ENCODE measurements around the gene PKMYT1.
A peak's percentile ranks its signal among the peaks of the same experiment; 100 is the strongest.
"Not testable (repeated sequence)": the region's sequence is repeated elsewhere in the genome, so short reads cannot be mapped to it uniquely, and the experiment has no call there.

PKMYT1 gene

DNA sequence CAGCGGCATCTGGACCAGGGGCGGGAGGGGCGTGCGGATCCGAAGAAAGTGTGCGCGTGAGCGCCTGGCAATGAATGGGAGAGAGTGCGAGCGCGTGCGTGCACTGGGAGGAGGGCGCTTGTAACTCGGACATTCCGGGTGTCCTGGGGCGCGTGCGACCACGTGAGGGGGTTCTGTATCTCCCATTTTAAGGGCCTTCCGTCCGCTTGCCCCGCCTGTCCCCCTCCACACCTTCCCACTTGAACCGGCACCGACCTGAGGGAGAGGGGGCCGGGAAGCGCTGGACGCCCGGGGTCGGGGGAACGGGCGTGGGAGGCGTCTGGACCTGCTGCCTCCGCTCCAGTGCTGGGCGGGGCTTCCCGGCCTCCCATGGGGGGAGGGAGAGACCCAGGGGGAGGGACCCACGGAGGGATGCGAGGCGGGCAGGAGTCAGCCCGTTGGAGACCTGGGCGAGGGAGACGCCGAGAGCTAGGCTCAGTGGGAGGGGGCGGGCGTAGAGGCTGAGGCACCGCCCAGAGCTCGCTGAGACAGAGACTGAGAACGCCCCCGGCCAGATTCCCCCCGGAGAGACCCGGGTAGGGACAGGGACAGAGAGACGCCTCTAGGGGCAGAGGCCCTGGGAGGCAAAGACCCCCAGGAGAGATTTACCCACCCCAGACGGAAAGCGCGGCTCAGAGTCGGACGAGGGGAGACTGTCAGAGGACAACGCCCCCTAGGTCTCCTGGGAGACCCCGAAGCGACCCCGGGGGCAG, 16.3 kb downstream of the PKMYT1 start, which contains the start of gene KREMEN2:
Gene KREMEN2, plus strand, starts transcription at position 553 of the 752 bp plus-strand sequence. CDS start 246 bp downstream, outside the sequence.
- peak; percentile 83 for DNase-seq (ENCODE audit: insufficient read length, low spot score)
- FAIRE-seq: peak; percentile 48

GRCh38 chr16:2963074-2963722, 17.0 kb downstream of the PKMYT1 start:
- FAIRE-seq (no peak), DNase-seq (ENCODE audit: insufficient read length, low spot score) (no peak)

- FAIRE-seq: no peak
- no peak for DNase-seq (ENCODE audit: insufficient read length, low spot score)
These were observed 17.7 kb downstream of the PKMYT1 start for GRCh38 chr16:2962334-2963073.

GRCh38 chr16:2960183-2961010, 19.8 kb downstream of the PKMYT1 start:
- DNase-seq (ENCODE audit: insufficient read length, low spot score) (no peak), FAIRE-seq (no peak)

GRCh38 chr16:2959206-2959605, 21.0 kb downstream of the PKMYT1 start:
- DNase-seq (ENCODE audit: insufficient read length, low spot score) (no peak), FAIRE-seq (no peak)

DNA sequence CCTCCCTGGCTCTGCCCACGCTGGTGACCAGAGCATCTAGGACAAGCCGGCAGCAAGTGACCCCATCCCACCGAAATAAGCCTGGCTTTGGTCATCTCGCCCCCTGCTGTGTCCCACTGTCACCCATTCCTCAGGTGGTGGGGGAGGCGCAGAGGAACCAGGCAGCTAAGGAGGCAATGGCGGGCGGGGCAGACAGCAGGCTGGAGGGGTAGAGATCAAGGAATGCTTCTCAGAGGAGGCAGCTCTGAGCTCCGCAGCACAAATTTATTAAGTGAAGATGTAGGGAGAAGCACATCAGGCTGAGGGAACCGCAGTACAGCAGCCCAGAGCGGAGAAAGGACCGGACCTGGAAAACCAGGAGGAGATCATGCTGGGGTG, 23.7 kb downstream of the PKMYT1 start:
- FAIRE-seq (no peak), DNase-seq (ENCODE audit: insufficient read length, low spot score) (no peak)

DNA sequence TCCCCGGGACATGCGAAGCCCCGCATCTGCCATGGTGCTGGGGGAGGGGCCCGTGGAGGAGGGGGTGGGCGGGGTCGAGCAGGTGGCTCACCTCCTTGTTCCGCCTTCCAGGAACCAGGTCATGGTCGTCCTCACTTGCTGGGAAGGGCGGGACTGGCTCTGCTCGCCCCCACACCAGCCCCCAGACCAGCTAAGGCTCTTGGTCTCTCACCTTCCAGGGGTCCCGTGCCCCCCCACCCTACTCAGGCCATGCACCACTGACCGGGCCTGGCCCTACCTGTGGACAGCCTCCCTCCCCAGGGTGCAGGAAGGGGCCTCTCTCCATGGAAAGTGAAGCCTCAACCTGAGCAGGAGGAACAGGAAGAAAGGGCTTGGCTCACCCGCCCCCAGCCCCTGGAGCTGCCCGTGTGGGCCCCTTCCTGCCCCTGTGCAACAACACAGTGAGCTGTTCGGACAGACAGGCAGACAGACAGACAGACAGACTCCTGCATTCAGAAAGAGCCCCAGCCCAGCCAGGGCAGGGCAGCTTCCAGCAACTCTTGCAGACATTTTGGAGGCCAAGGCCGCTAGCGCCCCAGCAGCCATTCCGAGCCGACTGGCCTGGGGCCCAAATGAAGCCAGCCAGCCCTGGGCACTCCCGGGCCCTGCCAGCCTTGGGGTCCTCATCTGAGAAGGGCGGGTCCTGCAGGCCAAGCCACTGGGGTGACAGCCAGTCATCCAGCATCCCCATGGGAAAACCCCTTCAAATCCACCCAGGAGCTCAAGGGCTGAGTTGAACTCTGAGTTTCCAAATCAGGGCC, 24.3 kb downstream of the PKMYT1 start:
- DNase-seq (ENCODE audit: insufficient read length, low spot score) (no peak), FAIRE-seq (no peak)

GRCh38 chr16:2955438-2955778, 24.8 kb downstream of the PKMYT1 start:
- DNase-seq (ENCODE audit: insufficient read length, low spot score) (no peak), FAIRE-seq (no peak)

- FAIRE-seq (no peak), DNase-seq (ENCODE audit: insufficient read length, low spot score) (no peak)
These were observed 25.4 kb downstream of the PKMYT1 start for GRCh38 chr16:2954656-2955381.

DNA sequence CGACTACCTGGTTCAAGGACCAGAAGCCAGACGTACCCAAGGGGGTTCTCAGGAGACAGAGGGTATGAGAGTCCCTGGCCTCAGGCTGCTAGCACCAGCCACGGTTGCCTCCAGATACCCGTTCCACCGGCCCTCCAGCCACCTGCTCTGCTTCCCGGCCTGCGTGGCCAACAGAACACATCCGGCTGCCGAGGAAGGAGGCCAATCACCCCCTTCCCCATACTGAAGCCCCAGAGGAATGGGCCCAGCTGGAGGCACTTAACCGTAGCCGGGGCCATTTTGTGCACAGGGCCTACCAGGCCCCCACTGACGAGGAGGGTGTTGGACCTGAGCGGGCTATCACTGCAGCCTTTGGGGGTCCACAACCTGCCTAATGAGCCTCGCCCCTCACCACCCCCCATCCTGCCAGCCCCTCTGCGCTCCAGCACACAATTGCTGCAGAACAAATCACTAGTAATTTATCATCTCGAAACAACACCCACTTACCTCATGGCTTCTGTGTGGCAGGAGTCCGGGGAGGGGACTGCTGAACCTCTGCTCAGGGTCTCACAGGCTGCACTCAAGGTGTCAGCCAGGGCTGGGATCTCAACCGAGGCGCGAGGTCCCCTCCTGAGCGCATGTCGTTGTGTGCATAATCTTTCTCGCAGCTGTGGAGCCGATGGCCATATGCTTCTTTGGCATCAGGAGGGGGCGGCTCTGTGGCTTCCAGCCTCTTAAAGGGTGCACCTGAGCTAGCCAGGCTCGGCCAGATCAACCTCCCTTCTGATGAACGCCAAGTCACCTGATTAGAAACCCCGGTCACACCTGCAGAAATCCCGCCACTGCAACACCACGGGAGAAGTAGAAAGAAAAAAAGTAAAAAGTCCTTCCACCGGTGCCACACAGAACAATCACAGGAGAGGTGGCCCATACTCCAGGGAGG, 26.3 kb downstream of the PKMYT1 start:
- no peak for FAIRE-seq
- no peak for DNase-seq (ENCODE audit: insufficient read length, low spot score)

DNA sequence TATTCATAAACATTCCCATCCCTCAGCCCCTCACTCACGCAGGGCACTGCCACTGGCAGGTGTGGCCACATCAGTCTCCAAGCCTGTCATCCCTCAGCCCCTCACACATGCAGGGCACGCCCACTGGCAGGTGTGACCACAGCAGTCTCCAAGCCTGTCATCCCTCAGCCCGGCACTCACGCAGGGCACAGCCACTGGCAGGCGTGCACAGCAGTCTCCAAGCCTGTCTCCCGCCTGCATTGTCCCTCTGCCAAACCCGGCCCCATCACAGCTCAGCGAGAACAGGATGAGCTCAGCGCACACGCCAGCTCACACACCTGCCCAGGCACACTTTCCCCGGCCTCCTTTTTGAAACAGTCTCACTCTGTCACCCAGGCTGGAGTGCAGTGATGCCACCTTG, 27.6 kb downstream of the PKMYT1 start:
- FAIRE-seq (no peak), DNase-seq (ENCODE audit: insufficient read length, low spot score) (no peak)

DNA sequence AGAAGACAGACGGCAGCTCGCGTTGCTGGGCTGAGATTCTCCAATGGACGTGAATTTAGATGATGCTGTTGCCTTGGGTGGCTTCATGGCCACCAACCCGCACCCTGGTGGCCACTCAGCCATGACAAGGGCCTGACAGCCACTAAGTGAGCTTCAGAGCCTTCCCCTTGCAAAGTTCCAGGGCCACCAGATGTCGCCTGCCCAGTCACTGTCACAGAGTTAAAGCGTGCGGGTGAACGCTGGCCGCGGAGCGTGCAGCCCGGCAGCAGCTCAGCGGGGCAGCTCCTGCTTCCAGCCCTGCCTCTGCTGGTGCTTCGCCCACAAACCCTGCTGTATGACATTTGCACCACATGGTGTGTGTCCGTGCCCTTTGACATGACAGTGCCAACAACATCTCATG, 29.5 kb downstream of the PKMYT1 start:
- DNase-seq (ENCODE audit: insufficient read length, low spot score) (no peak), FAIRE-seq (no peak)

GRCh38 chr16:2950353-2950724, 29.9 kb downstream of the PKMYT1 start:
- DNase-seq (ENCODE audit: insufficient read length, low spot score) (no peak), FAIRE-seq (no peak)

DNA sequence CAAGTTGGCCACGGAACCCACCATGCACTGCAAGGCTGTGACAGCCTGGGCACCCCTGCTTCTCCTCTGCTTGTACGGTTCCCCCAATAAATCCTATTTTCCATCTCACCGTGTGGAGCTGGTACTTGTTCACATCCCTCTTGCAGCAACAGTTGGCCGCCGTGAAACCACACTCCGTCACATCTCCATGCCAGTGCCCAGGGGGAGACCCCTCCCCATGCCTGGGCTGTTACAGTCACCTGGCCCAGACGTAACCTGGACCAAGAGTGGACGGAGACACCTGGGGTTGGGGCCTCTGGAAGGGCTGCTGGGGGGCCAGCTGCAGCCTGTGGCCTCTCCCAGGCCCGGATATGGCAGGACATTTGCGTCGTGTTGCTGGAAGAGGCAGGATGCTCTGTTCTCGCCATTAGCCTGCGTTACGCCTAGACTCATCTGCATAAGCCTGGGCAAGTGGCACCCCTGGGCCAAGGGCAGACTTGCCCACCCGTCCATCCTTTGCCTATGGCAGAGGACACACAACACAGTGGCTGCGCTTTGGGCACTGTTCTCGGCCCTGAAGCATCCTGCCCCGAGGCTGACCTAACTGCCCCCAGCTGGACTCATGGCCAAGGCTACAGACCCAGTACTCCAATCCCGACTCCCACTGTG, 30.4 kb downstream of the PKMYT1 start:
- FAIRE-seq (no peak), DNase-seq (ENCODE audit: insufficient read length, low spot score) (no peak)

GRCh38 chr16:2948807-2949704, 31.2 kb downstream of the PKMYT1 start:
- DNase-seq (ENCODE audit: insufficient read length, low spot score) (no peak), FAIRE-seq (no peak)

DNA sequence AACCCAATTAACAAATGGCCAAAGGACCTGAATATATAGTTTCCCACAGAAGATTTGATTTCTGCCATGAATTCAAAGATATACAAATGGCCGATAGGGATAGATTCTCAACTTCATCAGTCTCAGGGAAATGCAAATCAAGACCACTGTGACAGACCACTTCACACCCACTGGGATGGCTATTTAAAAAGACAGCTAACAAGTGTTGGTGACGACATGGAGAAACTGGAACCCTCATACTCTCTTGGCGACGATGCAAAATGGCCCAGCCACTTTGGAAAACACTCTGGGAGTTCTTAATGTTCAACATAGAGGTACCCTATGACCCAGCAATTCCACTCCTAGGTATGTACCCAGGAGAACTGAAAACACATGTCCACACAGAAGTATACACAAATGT, 33.6 kb downstream of the PKMYT1 start:
- no peak for DNase-seq (ENCODE audit: insufficient read length, low spot score)
- FAIRE-seq: no peak

DNA sequence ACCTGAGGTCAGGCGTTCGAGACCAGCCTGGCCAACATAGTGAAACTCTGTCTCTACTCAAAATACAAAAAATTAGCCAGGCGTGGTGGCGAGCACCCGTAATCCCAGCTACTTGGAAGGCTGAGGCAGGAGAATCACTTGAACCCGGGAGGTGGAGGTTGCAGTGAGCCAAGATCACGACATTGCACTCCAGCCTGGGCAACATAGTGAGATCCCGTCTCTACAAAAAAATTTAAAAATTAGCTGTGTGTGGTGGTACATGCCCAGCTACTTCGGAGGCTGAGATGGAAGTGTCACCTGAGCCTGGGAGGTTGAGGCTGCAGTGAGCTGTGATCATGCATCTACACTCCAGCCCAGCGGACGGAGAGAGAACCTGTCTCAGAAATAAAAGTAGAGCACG, 36.5 kb downstream of the PKMYT1 start:
- not testable (repeated sequence) for DNase-seq (ENCODE audit: insufficient read length, low spot score); FAIRE-seq

All from HTR-8/SVneo (cell line).